Lower lobe of right lung (tissue), 2 donors: Measurements from ENCODE around the gene COL11A1. TPM values are rescaled to one million over a fixed set of nuclear protein-coding genes. Genes with fewer than 3 reads are reported as not detected.
"Not testable (repeated sequence)": the region's sequence is repeated elsewhere in the genome, so short reads cannot be mapped to it uniquely, and the experiment has no call there.

Source experiments
- ATAC-seq, 2 donors: fragments of 200-7000 bp; cut with Tn5 transposase; one replicate each; pipeline ENCODE4 v1.9.1; 2020 to 2022; ENCODE audit warnings: mild to moderate bottlenecking in 2 of 2, moderate library complexity in 2 of 2
- DNase-seq: peaks from one replicate; pipeline ENCODE4 v3.0.0-alpha.2; 2020
- H3K27ac ChIP-seq: fragments of 200-600 bp; one replicate; pipeline ENCODE4 v1.8.0; 2022
- H3K27me3 ChIP-seq: fragments of 200-600 bp; one replicate; pipeline ENCODE4 v1.8.0; 2022; ENCODE audit warnings: low read depth
- H3K36me3 ChIP-seq: fragments of 200-600 bp; one replicate; pipeline ENCODE4 v1.8.0; 2022; ENCODE audit warnings: mild to moderate bottlenecking
- H3K4me1 ChIP-seq: fragments of 200-600 bp; one replicate; pipeline ENCODE4 v1.8.0; 2022
- H3K4me3 ChIP-seq: fragments of 200-600 bp; one replicate; pipeline ENCODE4 v1.8.0; 2022; ENCODE audit warnings: mild to moderate bottlenecking
- H3K9me3 ChIP-seq: fragments of 200-600 bp; one replicate; pipeline ENCODE4 v1.8.0; 2022
- CTCF ChIP-seq: fragments of 200-600 bp; IDR thresholded peaks from one replicate; pipeline ENCODE4 v1.8.0; 2022; ENCODE audit warnings: antibody characterized with exemption, mild to moderate bottlenecking
- intact Hi-C: fragments of 100-400 bp; cut with DNase I; formaldehyde crosslinking; loops from one replicate; pipeline ENCODE4 v1.11.0; 2022
- total RNA-seq: library from RNA; stranded (reverse); fragmentation: NEBNext Ultra II Directional; extraction: Animal tissue kit (Norgen Biotek cat#: 25700); gene quantifications from one replicate; pipeline ENCODE4 v1.2.1, GENCODE V29; 2021
- donor health status: DM: no; HTN: yes; CAD: no; lungs with severe emphysema.

The COL11A1 gene
- total RNA-seq, 1 donor from 2014 or later: 0.56 TPM

- no peak for ATAC-seq
Measured at GRCh38 chr1:102840741-102841140, 267.6 kb downstream of the COL11A1 start.

GRCh38 chr1:102838016-102838415 lies 270.3 kb downstream of the COL11A1 start:
- no peak for TF ChIP-seq CTCF
- no peak for ATAC-seq
- H3K36me3 ChIP-seq: no peaks in the 10 kb centered on the region
- H3K4me1 ChIP-seq: no peaks in the 10 kb centered on the region
- DNase-seq: no peak
- no peak overlapping the region for H3K27ac ChIP-seq
- no peaks in the 10 kb centered on the region for H3K9me3 ChIP-seq
- no peak overlapping the region for H3K4me3 ChIP-seq
- intact Hi-C loops: no loop called here
- no peaks in the 10 kb centered on the region for H3K27me3 ChIP-seq

More at GRCh38 chr1:102840741-102841140, 267.6 kb downstream of the COL11A1 start:
- H3K36me3 ChIP-seq: no peaks in the 10 kb centered on the region
- no peak overlapping the region for H3K27ac ChIP-seq
- no peak overlapping the region for H3K4me3 ChIP-seq
- no peaks in the 10 kb centered on the region for H3K27me3 ChIP-seq
- no peak for DNase-seq
- TF ChIP-seq CTCF: no peak
- no peaks in the 10 kb centered on the region for H3K4me1 ChIP-seq
- no peaks in the 10 kb centered on the region for H3K9me3 ChIP-seq
- intact Hi-C loops: no loop called here

- Histone ChIP-seq H3K4me1 (no peaks in the 10 kb centered on the region), H3K36me3 (no peaks in the 10 kb centered on the region), H3K27me3 (no peaks in the 10 kb centered on the region), H3K9me3 (no peaks in the 10 kb centered on the region), H3K4me3 (no peak overlapping the region), H3K27ac (no peak overlapping the region)
- ATAC-seq: no peak
- DNase-seq: no peak
- intact Hi-C loops: no loop called here
- no peak for TF ChIP-seq CTCF
Measured at GRCh38 chr1:102837551-102837950, 270.8 kb downstream of the COL11A1 start.

- no peak overlapping the region for H3K27ac ChIP-seq
- no peaks in the 10 kb centered on the region for H3K4me1 ChIP-seq
- H3K4me3 ChIP-seq: no peak overlapping the region
- H3K9me3 ChIP-seq: no peaks in the 10 kb centered on the region
- no peaks in the 10 kb centered on the region for H3K27me3 ChIP-seq
- intact Hi-C loops: no loop called here
- ATAC-seq (no peak), DNase-seq (no peak)
- no peaks in the 10 kb centered on the region for H3K36me3 ChIP-seq
- no peak for TF ChIP-seq CTCF
Measured at GRCh38 chr1:102836991-102837390, 271.3 kb downstream of the COL11A1 start.

GRCh38 chr1:102834688-102835320 lies 273.5 kb downstream of the COL11A1 start:
- H3K27me3 ChIP-seq: no peaks in the 10 kb centered on the region
- no peaks in the 10 kb centered on the region for H3K4me1 ChIP-seq
- H3K9me3 ChIP-seq: no peaks in the 10 kb centered on the region
- intact Hi-C loops: no loop called here
- TF ChIP-seq CTCF: no peak
- H3K27ac ChIP-seq: no peak overlapping the region
- H3K4me3 ChIP-seq: no peak overlapping the region
- ATAC-seq (no peak), DNase-seq (no peak)
- no peaks in the 10 kb centered on the region for H3K36me3 ChIP-seq

GRCh38 chr1:102833151-102833550 lies 275.2 kb downstream of the COL11A1 start:
- no peak for TF ChIP-seq CTCF
- intact Hi-C loops: no loop called here
- ATAC-seq: no peak

GRCh38 chr1:102826706-102827105 lies 281.6 kb downstream of the COL11A1 start:
- intact Hi-C loops, H3K9me3 ChIP-seq, H3K4me3 ChIP-seq, H3K27ac ChIP-seq, H3K4me1 ChIP-seq, H3K27me3 ChIP-seq, H3K36me3 ChIP-seq, DNase-seq, ATAC-seq: not testable (repeated sequence)

More at GRCh38 chr1:102833151-102833550, 275.2 kb downstream of the COL11A1 start:
- no peak overlapping the region for H3K27ac ChIP-seq
- no peak overlapping the region for H3K4me3 ChIP-seq
- H3K36me3 ChIP-seq: no peaks in the 10 kb centered on the region
- no peaks in the 10 kb centered on the region for H3K9me3 ChIP-seq
- no peak for DNase-seq
- H3K27me3 ChIP-seq: no peaks in the 10 kb centered on the region
- no peaks in the 10 kb centered on the region for H3K4me1 ChIP-seq
